ENCODE results near the gene LRRC4C.

DNA sequence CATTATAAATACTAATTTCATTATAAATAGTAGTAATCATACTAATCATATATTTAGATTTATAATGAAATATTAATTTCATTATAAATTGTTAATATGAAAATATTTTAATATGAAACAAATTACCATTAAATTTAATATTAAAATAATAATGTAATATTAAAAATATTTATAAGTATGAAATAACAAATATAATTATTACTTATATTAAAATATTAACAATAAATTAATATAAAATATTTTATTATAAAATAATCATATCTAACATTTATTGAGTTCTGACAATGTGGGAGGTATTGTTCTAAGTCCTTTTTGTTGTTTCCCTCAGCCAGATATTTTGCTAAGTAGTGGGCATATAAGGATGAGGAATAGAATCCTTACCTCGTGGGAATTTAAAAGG is 1341.4 kb downstream of the LRRC4C start:
- TF ChIP-seq, protein P1, sequence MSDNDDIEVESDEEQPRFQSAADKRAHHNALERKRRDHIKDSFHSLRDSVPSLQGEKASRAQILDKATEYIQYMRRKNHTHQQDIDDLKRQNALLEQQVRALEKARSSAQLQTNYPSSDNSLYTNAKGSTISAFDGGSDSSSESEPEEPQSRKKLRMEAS (IDR thresholded peaks at IDR 0.05) = no peak
- TF ChIP-seq, protein P2, sequence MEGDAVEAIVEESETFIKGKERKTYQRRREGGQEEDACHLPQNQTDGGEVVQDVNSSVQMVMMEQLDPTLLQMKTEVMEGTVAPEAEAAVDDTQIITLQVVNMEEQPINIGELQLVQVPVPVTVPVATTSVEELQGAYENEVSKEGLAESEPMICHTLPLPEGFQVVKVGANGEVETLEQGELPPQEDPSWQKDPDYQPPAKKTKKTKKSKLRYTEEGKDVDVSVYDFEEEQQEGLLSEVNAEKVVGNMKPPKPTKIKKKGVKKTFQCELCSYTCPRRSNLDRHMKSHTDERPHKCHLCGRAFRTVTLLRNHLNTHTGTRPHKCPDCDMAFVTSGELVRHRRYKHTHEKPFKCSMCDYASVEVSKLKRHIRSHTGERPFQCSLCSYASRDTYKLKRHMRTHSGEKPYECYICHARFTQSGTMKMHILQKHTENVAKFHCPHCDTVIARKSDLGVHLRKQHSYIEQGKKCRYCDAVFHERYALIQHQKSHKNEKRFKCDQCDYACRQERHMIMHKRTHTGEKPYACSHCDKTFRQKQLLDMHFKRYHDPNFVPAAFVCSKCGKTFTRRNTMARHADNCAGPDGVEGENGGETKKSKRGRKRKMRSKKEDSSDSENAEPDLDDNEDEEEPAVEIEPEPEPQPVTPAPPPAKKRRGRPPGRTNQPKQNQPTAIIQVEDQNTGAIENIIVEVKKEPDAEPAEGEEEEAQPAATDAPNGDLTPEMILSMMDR (IDR thresholded peaks at IDR 0.05; ENCODE audit: low read depth, low read length, missing input control) = no peak
- TF ChIP-seq FOXA1 (IDR thresholded peaks at IDR 0.05) (no peak), TAF1 (conservative IDR thresholded peaks at IDR 0.05) (no peak), SP1 (IDR thresholded peaks at IDR 0.05) (no peak), GABPA (IDR thresholded peaks at IDR 0.05 in 1 of 2, conservative IDR thresholded peaks at IDR 0.05 in 1 of 2) (no peak), NR2F2 (IDR thresholded peaks at IDR 0.05) (no peak), RAD21 (IDR thresholded peaks at IDR 0.05) (no peak), YY1 (IDR thresholded peaks at IDR 0.05) (no peak), FOXA2 (IDR thresholded peaks at IDR 0.05) (no peak), ATF3 (IDR thresholded peaks at IDR 0.05) (no peak), HNF4G (IDR thresholded peaks at IDR 0.05) (no peak), HNF4A (conservative IDR thresholded peaks at IDR 0.05) (no peak)
- TF ChIP-seq, protein P3, sequence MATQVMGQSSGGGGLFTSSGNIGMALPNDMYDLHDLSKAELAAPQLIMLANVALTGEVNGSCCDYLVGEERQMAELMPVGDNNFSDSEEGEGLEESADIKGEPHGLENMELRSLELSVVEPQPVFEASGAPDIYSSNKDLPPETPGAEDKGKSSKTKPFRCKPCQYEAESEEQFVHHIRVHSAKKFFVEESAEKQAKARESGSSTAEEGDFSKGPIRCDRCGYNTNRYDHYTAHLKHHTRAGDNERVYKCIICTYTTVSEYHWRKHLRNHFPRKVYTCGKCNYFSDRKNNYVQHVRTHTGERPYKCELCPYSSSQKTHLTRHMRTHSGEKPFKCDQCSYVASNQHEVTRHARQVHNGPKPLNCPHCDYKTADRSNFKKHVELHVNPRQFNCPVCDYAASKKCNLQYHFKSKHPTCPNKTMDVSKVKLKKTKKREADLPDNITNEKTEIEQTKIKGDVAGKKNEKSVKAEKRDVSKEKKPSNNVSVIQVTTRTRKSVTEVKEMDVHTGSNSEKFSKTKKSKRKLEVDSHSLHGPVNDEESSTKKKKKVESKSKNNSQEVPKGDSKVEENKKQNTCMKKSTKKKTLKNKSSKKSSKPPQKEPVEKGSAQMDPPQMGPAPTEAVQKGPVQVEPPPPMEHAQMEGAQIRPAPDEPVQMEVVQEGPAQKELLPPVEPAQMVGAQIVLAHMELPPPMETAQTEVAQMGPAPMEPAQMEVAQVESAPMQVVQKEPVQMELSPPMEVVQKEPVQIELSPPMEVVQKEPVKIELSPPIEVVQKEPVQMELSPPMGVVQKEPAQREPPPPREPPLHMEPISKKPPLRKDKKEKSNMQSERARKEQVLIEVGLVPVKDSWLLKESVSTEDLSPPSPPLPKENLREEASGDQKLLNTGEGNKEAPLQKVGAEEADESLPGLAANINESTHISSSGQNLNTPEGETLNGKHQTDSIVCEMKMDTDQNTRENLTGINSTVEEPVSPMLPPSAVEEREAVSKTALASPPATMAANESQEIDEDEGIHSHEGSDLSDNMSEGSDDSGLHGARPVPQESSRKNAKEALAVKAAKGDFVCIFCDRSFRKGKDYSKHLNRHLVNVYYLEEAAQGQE (IDR thresholded peaks at IDR 0.05) = no peak

All from liver (tissue), 3 donors.